ENCODE measurements around the gene PIK3IP1.

GRCh38 chr22:31279327-31279669 lies 13.0 kb downstream of the PIK3IP1 start:
- TF ChIP-seq, protein P1, sequence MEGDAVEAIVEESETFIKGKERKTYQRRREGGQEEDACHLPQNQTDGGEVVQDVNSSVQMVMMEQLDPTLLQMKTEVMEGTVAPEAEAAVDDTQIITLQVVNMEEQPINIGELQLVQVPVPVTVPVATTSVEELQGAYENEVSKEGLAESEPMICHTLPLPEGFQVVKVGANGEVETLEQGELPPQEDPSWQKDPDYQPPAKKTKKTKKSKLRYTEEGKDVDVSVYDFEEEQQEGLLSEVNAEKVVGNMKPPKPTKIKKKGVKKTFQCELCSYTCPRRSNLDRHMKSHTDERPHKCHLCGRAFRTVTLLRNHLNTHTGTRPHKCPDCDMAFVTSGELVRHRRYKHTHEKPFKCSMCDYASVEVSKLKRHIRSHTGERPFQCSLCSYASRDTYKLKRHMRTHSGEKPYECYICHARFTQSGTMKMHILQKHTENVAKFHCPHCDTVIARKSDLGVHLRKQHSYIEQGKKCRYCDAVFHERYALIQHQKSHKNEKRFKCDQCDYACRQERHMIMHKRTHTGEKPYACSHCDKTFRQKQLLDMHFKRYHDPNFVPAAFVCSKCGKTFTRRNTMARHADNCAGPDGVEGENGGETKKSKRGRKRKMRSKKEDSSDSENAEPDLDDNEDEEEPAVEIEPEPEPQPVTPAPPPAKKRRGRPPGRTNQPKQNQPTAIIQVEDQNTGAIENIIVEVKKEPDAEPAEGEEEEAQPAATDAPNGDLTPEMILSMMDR (IDR thresholded peaks at IDR 0.05): no peak
- TF ChIP-seq POLR2A (IDR thresholded peaks at IDR 0.05): no peak
